Measurements from ENCODE around the gene CARM1. TPM values are rescaled to one million over a fixed set of nuclear protein-coding genes. Genes with fewer than 3 reads are reported as not detected.

CARM1 gene
- total and polyA plus RNA-seq, 2 of the 13 experiments (the other 11 are each of a cell fraction or from before 2014, with no cell fraction given), result 27.6 to 55.8 TPM

GRCh38 chr19:10876459-10877240, 5.3 kb downstream of the CARM1 start:
- Histone ChIP-seq H4K20me1 (ENCODE audit: insufficient read depth, low read length) (no peaks in the 10 kb centered on the region), H3K27me3 (ENCODE audit: control insufficient read depth in 1 of 2, insufficient read depth in 2 of 2, low read length in 2 of 2) (no peaks in the 10 kb centered on the region), H3K79me2 (ENCODE audit: insufficient read depth, low read length) (peaks cover 82% of the 10 kb centered on the region), H3K36me3 (replicated peaks in 1 of 2; ENCODE audit: control insufficient read depth in 1 of 2, insufficient read depth in 2 of 2, low read length in 2 of 2) (peaks cover 0 to 6% of the 10 kb centered on the region in 2 experiments; a peak in 2 of 5 replicates), H3K9ac (ENCODE audit: insufficient read depth, low read depth, low read length) (no peak overlapping the region), H2AFZ (ENCODE audit: low read length) (no peak overlapping the region), H3K27ac (ENCODE audit: extremely low read length, insufficient read depth, low read length) (peak overlapping the region; percentile 39), H3K4me2 (ENCODE audit: low read depth, low read length) (no peak overlapping the region; the same call in 1 of the 2 replicates), H3K4me1 (ENCODE audit: insufficient read depth, low read length) (peaks cover 83% of the 10 kb centered on the region), H3K9me3 (ENCODE audit: low read length) (no peaks in the 10 kb centered on the region), H3K4me3 (replicated peaks in 1 of 3; ENCODE audit: insufficient read depth in 1 of 3, low read depth in 2 of 3, low read length in 3 of 3) (no peak overlapping the region)
- in situ Hi-C loops (cut with HindIII; ENCODE audit: extremely low pct_ligation_motif_present, low pct_unique_long_range_greater_than_20kb), result no loop called here
- FAIRE-seq (no peak), ATAC-seq (no peak), DNase-seq (ENCODE audit: low spot score) (no peak)
- POLR2A ChIA-PET, result interaction anchor here (1.2 kb wide), 1 partner anchor 41 kb away, joined by 4 read pairs; the partner anchor contains the start of gene TMED1
- BruUV-seq (replicated peaks), result no TSS peak
- TF ChIP-seq ELK4 (CRISPR knock-in tag; IDR thresholded peaks at IDR 0.05; ENCODE audit: borderline replicate concordance) (no peak), ZNF687 (CRISPR knock-in tag; IDR thresholded peaks at IDR 0.05) (peak; percentile 27; the same call in 1 of the 2 replicates)
- CTCF ChIA-PET (ENCODE audit: low intra/inter-chr PET ratio, low total read pairs), result no interaction called here
- intact Hi-C loops (cut with micrococcal nuclease; ENCODE audit: unreplicated experiment), result loop anchor here (10.0 kb wide), 1 partner anchor 48 kb away; the partner anchor contains the start of genes TIMM29 and YIPF2
- 94% methylated on average over 8 of the region's 10 CpGs for WGBS (ENCODE audit: low lambda C conversion rate)
